Measurements from ENCODE around the gene CACNG3. TPM values are rescaled to one million over a fixed set of nuclear protein-coding genes. Genes with fewer than 3 reads are reported as not detected.

The CACNG3 gene
- total RNA-seq, 1 donor from 2014 or later: not detected

GRCh38 chr16:24286741-24287405, 30.7 kb downstream of the CACNG3 start:
- TF ChIP-seq CTCF (IDR thresholded peaks at IDR 0.05; ENCODE audit: unreplicated experiment): no peak
- Mint-ChIP-seq H3K4me1 (ENCODE audit: unreplicated experiment) (no peaks in the 10 kb centered on the region), H3K4me3 (ENCODE audit: unreplicated experiment) (no peak overlapping the region), H3K9me3 (ENCODE audit: unreplicated experiment) (no peaks in the 10 kb centered on the region), H3K36me3 (ENCODE audit: low read depth, unreplicated experiment) (no peaks in the 10 kb centered on the region), H3K27ac (ENCODE audit: unreplicated experiment) (no peak overlapping the region), H3K27me3 (ENCODE audit: unreplicated experiment) (no peaks in the 10 kb centered on the region)
- DNase-seq (ENCODE audit: low spot score): no peak

GRCh38 chr16:24288516-24288915, 32.4 kb downstream of the CACNG3 start:
- no peak overlapping the region for H3K27ac Mint-ChIP-seq (ENCODE audit: unreplicated experiment)
- no peaks in the 10 kb centered on the region for H3K9me3 Mint-ChIP-seq (ENCODE audit: unreplicated experiment)
- DNase-seq (ENCODE audit: low spot score): no peak

GRCh38 chr16:24289166-24289700, 33.1 kb downstream of the CACNG3 start:
- no peak for DNase-seq (ENCODE audit: low spot score)
- no peak for TF ChIP-seq CTCF (IDR thresholded peaks at IDR 0.05; ENCODE audit: unreplicated experiment)
- H3K36me3 Mint-ChIP-seq (ENCODE audit: low read depth, unreplicated experiment): no peaks in the 10 kb centered on the region
- H3K4me1 Mint-ChIP-seq (ENCODE audit: unreplicated experiment): peaks cover 10% of the 10 kb centered on the region
- H3K27me3 Mint-ChIP-seq (ENCODE audit: unreplicated experiment): no peaks in the 10 kb centered on the region
- H3K9me3 Mint-ChIP-seq (ENCODE audit: unreplicated experiment): no peaks in the 10 kb centered on the region
- no peak overlapping the region for H3K27ac Mint-ChIP-seq (ENCODE audit: unreplicated experiment)
- no peak overlapping the region for H3K4me3 Mint-ChIP-seq (ENCODE audit: unreplicated experiment)

More at GRCh38 chr16:24288516-24288915, 32.4 kb downstream of the CACNG3 start:
- Mint-ChIP-seq H3K27me3 (ENCODE audit: unreplicated experiment) (no peaks in the 10 kb centered on the region), H3K4me1 (ENCODE audit: unreplicated experiment) (peaks cover 3% of the 10 kb centered on the region), H3K4me3 (ENCODE audit: unreplicated experiment) (no peak overlapping the region), H3K36me3 (ENCODE audit: low read depth, unreplicated experiment) (no peaks in the 10 kb centered on the region)
- TF ChIP-seq CTCF (IDR thresholded peaks at IDR 0.05; ENCODE audit: unreplicated experiment): no peak

GRCh38 chr16:24291932-24292331, 35.8 kb downstream of the CACNG3 start:
- no peak overlapping the region for H3K27ac Mint-ChIP-seq (ENCODE audit: unreplicated experiment)
- peaks cover 10% of the 10 kb centered on the region for H3K4me1 Mint-ChIP-seq (ENCODE audit: unreplicated experiment)
- H3K9me3 Mint-ChIP-seq (ENCODE audit: unreplicated experiment): no peaks in the 10 kb centered on the region
- DNase-seq (ENCODE audit: low spot score): no peak
- TF ChIP-seq CTCF (IDR thresholded peaks at IDR 0.05; ENCODE audit: unreplicated experiment): no peak
- H3K27me3 Mint-ChIP-seq (ENCODE audit: unreplicated experiment): no peaks in the 10 kb centered on the region
- no peak overlapping the region for H3K4me3 Mint-ChIP-seq (ENCODE audit: unreplicated experiment)
- H3K36me3 Mint-ChIP-seq (ENCODE audit: low read depth, unreplicated experiment): no peaks in the 10 kb centered on the region

GRCh38 chr16:24294131-24294530, 38.0 kb downstream of the CACNG3 start:
- TF ChIP-seq CTCF (IDR thresholded peaks at IDR 0.05; ENCODE audit: unreplicated experiment): no peak
- H3K4me3 Mint-ChIP-seq (ENCODE audit: unreplicated experiment): no peak overlapping the region
- no peak overlapping the region for H3K27ac Mint-ChIP-seq (ENCODE audit: unreplicated experiment)
- no peaks in the 10 kb centered on the region for H3K36me3 Mint-ChIP-seq (ENCODE audit: low read depth, unreplicated experiment)
- no peaks in the 10 kb centered on the region for H3K9me3 Mint-ChIP-seq (ENCODE audit: unreplicated experiment)
- H3K4me1 Mint-ChIP-seq (ENCODE audit: unreplicated experiment): peaks cover 10% of the 10 kb centered on the region
- H3K27me3 Mint-ChIP-seq (ENCODE audit: unreplicated experiment): peaks cover 2% of the 10 kb centered on the region
- DNase-seq (ENCODE audit: low spot score): no peak

Data from endothelial cell (in vitro differentiated cells).